MM.1S (cell line): Measurements from ENCODE around the gene CALD1.

Experiments used
- EZH2 ChIP-seq: fragments of 300-600 bp; sonication (generic); optimal IDR thresholded peaks from 2 replicates; pipeline ENCODE3; 2017; ENCODE audit warnings: low read depth, mild to moderate bottlenecking, antibody characterized with exemption, low read length, mixed read lengths
- EZH2phosphoT487 ChIP-seq: fragments of 300-600 bp; sonication (generic); IDR thresholded peaks from 2 replicates; pipeline ENCODE4 v1.6.1; 2018; ENCODE audit warnings: antibody characterized with exemption, low read length
- TF ChIP-seq, protein P1 (sequence below): fragments of 300-600 bp; sonication (generic); IDR thresholded peaks from 2 replicates; pipeline ENCODE4 v1.5.1; 2016; ENCODE audit warnings: antibody characterized with exemption, low read length, mixed read lengths

DNA sequence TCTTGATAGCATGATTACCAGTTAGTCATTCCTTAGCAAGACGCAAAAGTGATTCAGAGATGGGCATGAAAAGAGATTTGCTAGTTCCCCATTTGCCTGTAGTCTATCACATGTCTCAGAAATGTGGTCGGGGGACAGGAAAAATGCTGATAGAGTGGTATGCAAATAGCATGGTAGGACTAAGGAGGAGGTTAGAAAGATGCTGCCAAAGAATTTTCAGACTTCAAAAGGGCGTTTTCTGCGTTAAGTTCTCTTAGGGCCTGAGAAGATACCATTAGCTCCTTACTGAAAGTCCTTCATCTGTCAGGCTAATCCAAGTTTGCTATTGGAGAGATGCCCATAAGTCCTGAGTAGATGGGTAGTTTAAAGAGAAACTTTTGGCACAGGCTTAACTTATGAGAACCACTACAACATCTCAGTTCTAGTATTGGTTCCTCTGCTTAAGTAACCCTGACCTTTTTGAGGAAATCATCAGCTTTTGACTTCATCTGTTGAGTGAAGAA is 2.7 kb downstream of the CALD1 start:
- TF ChIP-seq, protein P1, sequence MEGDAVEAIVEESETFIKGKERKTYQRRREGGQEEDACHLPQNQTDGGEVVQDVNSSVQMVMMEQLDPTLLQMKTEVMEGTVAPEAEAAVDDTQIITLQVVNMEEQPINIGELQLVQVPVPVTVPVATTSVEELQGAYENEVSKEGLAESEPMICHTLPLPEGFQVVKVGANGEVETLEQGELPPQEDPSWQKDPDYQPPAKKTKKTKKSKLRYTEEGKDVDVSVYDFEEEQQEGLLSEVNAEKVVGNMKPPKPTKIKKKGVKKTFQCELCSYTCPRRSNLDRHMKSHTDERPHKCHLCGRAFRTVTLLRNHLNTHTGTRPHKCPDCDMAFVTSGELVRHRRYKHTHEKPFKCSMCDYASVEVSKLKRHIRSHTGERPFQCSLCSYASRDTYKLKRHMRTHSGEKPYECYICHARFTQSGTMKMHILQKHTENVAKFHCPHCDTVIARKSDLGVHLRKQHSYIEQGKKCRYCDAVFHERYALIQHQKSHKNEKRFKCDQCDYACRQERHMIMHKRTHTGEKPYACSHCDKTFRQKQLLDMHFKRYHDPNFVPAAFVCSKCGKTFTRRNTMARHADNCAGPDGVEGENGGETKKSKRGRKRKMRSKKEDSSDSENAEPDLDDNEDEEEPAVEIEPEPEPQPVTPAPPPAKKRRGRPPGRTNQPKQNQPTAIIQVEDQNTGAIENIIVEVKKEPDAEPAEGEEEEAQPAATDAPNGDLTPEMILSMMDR, result no peak
- TF ChIP-seq EZH2, result no peak
- no peak for TF ChIP-seq EZH2phosphoT487
